A549 (cell line): ENCODE data around the gene LIMA1.

Experiments used
- CHD2 ChIP-seq: fragments of 150-350 bp; IDR thresholded peaks from 2 replicates; pipeline ENCODE4 v1.6.1; 2014; ENCODE audit warnings: low read length; ENCODE audit not compliant: partially characterized antibody
- ESRRA ChIP-seq: fragments of 150-350 bp; IDR thresholded peaks from 2 replicates; pipeline ENCODE4 v1.6.1; 2014; ENCODE audit warnings: mild to moderate bottlenecking, low read length, borderline replicate concordance
- JUNB ChIP-seq: fragments of >200 bp; sonication (Bioruptor Twin); formaldehyde crosslinking; IDR thresholded peaks from 2 replicates; pipeline ENCODE4 v1.6.1; 2016
- PHF8 ChIP-seq: fragments of 200-600 bp; sonication (generic); IDR thresholded peaks from 2 replicates; pipeline ENCODE4 v1.6.1; 2016; ENCODE audit warnings: low read depth, mild to moderate bottlenecking, antibody characterized with exemption, moderate library complexity, borderline replicate concordance
- POLR2A ChIP-seq: IDR thresholded peaks from 2 replicates; pipeline ENCODE4 v1.6.1; 2012; ENCODE audit warnings: mild to moderate bottlenecking, low read length
- SMC3 ChIP-seq: fragments of >200 bp; sonication (Bioruptor Twin); formaldehyde crosslinking; IDR thresholded peaks from 3 replicates; pipeline ENCODE4 v1.6.1; 2018; ENCODE audit warnings: inconsistent platforms
- TF ChIP-seq, protein P1 (sequence below): fragments of >200 bp; sonication (Bioruptor Twin); formaldehyde crosslinking; IDR thresholded peaks from 3 replicates; pipeline ENCODE4 v1.5.1; 2016
- TF ChIP-seq, protein P2 (sequence below): fragments of 200-600 bp; sonication (generic); IDR thresholded peaks from 2 replicates; pipeline ENCODE4 v1.6.1; 2016; ENCODE audit warnings: antibody characterized with exemption, mild to moderate bottlenecking, moderate library complexity

- TF ChIP-seq, protein P1, sequence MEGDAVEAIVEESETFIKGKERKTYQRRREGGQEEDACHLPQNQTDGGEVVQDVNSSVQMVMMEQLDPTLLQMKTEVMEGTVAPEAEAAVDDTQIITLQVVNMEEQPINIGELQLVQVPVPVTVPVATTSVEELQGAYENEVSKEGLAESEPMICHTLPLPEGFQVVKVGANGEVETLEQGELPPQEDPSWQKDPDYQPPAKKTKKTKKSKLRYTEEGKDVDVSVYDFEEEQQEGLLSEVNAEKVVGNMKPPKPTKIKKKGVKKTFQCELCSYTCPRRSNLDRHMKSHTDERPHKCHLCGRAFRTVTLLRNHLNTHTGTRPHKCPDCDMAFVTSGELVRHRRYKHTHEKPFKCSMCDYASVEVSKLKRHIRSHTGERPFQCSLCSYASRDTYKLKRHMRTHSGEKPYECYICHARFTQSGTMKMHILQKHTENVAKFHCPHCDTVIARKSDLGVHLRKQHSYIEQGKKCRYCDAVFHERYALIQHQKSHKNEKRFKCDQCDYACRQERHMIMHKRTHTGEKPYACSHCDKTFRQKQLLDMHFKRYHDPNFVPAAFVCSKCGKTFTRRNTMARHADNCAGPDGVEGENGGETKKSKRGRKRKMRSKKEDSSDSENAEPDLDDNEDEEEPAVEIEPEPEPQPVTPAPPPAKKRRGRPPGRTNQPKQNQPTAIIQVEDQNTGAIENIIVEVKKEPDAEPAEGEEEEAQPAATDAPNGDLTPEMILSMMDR, result no peak
- TF ChIP-seq POLR2A (no peak), SMC3 (no peak), CHD2 (no peak), ESRRA (no peak), JUNB (no peak), PHF8 (no peak)
- TF ChIP-seq, protein P2, sequence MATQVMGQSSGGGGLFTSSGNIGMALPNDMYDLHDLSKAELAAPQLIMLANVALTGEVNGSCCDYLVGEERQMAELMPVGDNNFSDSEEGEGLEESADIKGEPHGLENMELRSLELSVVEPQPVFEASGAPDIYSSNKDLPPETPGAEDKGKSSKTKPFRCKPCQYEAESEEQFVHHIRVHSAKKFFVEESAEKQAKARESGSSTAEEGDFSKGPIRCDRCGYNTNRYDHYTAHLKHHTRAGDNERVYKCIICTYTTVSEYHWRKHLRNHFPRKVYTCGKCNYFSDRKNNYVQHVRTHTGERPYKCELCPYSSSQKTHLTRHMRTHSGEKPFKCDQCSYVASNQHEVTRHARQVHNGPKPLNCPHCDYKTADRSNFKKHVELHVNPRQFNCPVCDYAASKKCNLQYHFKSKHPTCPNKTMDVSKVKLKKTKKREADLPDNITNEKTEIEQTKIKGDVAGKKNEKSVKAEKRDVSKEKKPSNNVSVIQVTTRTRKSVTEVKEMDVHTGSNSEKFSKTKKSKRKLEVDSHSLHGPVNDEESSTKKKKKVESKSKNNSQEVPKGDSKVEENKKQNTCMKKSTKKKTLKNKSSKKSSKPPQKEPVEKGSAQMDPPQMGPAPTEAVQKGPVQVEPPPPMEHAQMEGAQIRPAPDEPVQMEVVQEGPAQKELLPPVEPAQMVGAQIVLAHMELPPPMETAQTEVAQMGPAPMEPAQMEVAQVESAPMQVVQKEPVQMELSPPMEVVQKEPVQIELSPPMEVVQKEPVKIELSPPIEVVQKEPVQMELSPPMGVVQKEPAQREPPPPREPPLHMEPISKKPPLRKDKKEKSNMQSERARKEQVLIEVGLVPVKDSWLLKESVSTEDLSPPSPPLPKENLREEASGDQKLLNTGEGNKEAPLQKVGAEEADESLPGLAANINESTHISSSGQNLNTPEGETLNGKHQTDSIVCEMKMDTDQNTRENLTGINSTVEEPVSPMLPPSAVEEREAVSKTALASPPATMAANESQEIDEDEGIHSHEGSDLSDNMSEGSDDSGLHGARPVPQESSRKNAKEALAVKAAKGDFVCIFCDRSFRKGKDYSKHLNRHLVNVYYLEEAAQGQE, result no peak
These were observed 69.9 kb downstream of the LIMA1 start for GRCh38 chr12:50213439-50213838.
